ENCODE data around the gene CC2D1B.
A peak's percentile ranks its signal among the peaks of the same experiment; 100 is the strongest.
"Not testable (repeated sequence)": the region's sequence is repeated elsewhere in the genome, so short reads cannot be mapped to it uniquely, and the experiment has no call there.

CC2D1B gene, protein sequence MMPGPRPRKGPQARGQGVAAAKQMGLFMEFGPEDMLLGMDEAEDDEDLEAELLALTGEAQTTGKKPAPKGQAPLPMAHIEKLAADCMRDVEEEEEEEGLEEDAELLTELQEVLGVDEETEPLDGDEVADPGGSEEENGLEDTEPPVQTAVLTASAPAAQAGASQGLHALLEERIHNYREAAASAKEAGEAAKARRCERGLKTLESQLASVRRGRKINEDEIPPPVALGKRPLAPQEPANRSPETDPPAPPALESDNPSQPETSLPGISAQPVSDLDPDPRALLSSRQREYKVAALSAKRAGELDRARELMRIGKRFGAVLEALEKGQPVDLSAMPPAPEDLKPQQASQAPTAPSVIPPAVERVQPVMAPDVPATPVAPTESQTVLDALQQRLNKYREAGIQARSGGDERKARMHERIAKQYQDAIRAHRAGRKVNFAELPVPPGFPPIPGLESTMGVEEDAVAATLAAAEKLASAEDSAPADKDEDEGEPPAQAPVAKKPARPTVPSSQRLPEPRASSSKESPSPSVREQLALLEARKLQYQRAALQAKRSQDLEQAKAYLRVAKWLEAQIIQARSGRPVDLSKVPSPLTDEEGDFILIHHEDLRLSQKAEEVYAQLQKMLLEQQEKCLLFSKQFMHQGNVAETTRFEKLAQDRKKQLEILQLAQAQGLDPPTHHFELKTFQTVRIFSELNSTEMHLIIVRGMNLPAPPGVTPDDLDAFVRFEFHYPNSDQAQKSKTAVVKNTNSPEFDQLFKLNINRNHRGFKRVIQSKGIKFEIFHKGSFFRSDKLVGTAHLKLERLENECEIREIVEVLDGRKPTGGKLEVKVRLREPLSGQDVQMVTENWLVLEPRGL

DNA sequence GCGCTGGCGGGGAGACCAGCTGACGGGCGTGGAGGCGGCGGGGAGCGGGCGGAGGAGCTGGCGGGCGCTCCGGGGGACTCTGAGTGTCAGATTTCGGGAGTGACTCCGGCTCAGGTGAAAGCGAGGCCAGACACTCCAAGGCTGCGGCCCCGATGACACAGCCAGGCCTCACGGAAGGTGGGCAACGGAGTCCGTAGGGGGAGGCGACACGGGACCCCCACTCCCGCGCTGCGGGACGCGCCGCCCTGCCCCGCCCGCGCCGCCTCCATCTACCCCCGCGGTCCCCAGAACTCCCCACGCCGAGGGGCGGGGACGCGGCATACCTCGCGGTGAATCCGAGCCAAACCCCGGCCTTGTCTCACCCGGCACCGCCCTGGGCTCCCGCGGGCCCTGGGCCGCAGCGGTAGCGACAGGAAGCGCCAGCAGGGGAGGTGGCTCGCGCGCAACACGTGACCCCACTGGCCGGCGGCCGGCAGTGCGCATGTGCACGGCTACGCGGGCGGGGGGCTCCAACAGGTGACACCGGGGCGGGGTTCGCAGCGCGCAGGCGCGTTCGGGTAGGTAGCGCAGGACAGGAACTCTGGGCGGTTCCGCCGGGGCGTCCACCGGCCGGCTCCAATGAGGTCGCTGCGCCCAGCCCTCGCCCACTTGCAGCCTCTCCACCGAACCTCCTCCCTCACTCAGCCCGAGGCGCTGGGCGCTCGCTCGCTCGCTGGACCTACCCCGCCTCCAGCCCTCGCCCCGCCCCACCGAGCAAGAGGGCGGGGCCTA is at the start of gene CC2D1B:
Gene CC2D1B (minus strand): TSS at position 460 of the 771 bp plus-strand sequence. CDS start 1,585 bp downstream, outside the sequence.
- peak; percentile 98 for DNase-seq (ENCODE audit: low read depth)

DNA sequence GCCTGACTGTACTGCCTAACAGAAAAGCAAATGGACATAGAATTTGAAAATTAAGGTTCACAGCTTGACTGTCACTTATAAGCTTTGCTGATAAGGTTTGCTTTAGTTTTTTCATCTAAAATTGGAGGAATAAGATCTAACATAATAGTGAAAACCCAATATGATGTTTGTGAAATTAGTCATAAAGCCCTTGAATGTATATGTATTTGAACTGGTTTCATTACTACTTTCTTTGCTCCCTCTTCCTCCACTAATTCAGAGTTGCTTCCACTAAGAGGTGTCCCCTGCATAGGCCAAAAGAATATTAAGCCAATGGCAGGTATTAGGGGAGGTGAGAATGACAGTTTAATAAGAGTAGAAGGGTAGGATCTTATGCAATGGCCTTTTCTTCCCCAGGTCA is 48.9 kb upstream of the CC2D1B start:
- no peak for DNase-seq (ENCODE audit: low read depth)

DNA sequence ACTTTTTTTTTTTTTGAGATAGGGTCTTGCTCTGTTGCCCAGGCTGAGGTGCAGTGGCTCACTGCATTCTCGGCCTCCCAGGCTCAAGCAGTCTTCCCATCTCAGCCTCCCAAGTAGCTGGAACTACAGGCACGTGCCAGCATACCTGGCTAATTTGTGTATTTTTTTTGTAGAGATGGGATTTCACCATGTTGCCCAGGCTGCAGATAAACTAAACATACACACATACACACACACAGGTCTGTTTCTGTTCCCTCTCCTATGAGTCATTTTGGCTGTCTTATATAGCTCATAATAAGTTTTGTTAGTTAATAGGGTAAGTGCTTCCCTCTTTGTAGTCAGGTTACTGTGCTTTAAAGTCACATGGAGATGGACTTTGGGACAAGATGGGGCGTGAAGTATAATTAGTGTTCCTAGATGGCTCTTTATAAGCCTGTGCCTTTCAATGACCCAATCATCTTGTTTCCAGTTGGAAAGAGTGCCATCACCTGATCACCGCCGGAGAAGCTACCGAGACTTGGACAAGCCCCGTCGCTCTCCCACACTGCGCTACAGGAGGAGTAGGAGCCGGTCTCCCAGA is 47.5 kb upstream of the CC2D1B start:
- DNase-seq (ENCODE audit: low read depth) = no peak

GRCh38 chr1:52404975-52405338 is 39.0 kb upstream of the CC2D1B start:
- DNase-seq (ENCODE audit: low read depth) = no peak

- peak; percentile 95 for DNase-seq (ENCODE audit: low read depth)
Measured at GRCh38 chr1:52404116-52404974, 38.3 kb upstream of the CC2D1B start, which contains the start of the genes ORC1 and PRPF38A. Gene ORC1, minus strand, starts transcription at chr1:52404423. Its CDS starts 2,200 bp downstream, at chr1:52402223. Gene PRPF38A, plus strand, starts transcription at chr1:52404602. Its CDS starts 148 bp downstream, at chr1:52404750.

GRCh38 chr1:52403566-52404115 is 37.6 kb upstream of the CC2D1B start:
- peak; percentile 42 for DNase-seq (ENCODE audit: low read depth)

DNA sequence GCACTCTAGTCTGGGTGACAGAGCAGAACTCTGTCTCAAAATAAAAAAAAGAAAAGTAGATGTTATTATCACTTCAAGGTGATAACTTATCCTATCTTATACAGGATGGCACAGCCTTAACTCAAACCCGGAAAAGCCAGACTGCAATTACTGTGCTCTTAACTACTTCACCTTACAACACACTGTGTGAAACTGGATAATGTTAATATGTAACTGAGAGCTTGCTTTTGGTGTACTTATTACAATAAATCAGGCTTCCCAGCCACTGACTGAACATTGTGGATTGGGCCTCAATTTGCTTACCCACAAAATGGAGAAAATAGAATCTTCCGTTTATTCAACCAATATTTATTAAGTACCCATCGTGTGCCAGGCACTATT is 36.8 kb upstream of the CC2D1B start:
- no peak for DNase-seq (ENCODE audit: low read depth)

GRCh38 chr1:52400131-52400530 is 34.1 kb upstream of the CC2D1B start:
- no peak for DNase-seq (ENCODE audit: low read depth)

DNA sequence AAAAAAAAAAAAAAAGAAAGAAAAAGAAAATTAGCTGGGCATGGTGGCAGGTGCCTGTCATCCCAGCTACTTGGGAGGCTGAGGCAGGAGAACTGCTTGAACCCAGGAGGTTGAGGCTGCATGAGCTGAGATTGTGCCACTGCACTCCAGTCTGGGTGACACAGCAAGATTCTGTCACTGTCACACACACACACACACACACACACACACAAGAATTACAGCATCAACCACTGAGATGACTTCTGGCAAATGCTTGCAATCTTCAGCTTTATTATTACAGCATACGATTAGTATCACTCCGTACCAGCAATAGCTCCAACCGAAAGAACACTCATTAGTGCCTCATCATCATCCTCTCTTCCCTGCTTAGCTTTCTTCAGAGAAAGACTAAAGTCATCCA is 33.6 kb upstream of the CC2D1B start:
- DNase-seq (ENCODE audit: low read depth) = no peak

DNA sequence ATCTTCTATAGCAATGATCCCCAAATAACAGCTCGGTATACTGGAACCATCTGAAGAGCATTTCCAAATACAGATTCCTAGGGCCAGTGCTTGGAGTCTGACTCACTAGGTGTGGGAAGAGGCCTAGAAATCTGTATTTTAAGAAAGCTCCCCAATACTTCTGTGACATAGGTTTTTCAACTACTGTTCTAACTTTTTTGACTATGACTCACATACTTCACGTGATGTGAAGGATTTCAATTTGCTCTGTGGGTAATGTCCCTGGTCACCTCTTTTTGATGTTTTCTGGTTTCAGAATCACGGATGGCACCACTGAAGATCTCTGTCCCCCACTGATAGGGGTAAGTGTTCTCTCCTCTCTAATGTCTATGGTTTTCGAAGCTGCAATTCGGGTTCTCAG is 27.2 kb upstream of the CC2D1B start:
- no peak for DNase-seq (ENCODE audit: low read depth)

- no peak for DNase-seq (ENCODE audit: low read depth)
Measured at GRCh38 chr1:52386458-52386857, 20.5 kb upstream of the CC2D1B start.

- no peak for DNase-seq (ENCODE audit: low read depth)
Measured at GRCh38 chr1:52385376-52385775, 19.4 kb upstream of the CC2D1B start.

- not testable (repeated sequence) for DNase-seq (ENCODE audit: low read depth)
Measured at GRCh38 chr1:52369851-52370250, 3.8 kb upstream of the CC2D1B start.

- DNase-seq (ENCODE audit: low read depth) = peak; percentile 45
Measured at GRCh38 chr1:52368383-52369172, 2.6 kb upstream of the CC2D1B start.

GRCh38 chr1:52367272-52367671 is 1.3 kb upstream of the CC2D1B start:
- no peak for DNase-seq (ENCODE audit: low read depth)

DNA sequence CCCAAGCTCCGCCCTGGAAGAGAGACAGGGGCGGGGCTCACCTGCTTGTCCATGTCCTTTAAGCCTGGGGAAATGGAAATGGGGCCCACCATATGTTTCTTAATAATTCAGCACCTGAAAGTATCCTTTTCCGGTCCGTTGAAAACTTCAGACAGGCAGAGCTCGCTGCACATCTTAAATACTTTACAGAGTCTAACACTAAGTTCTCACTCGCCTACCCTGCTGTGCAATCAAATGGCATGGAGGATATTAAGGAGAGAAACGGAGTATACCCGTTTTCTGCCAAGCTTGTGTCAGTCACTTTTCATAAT is 467 bp upstream of the CC2D1B start:
- no peak for DNase-seq (ENCODE audit: low read depth)

- no peak for DNase-seq (ENCODE audit: low read depth)
Measured at GRCh38 chr1:52365071-52365745, 797 bp downstream of the CC2D1B start.

- no peak for DNase-seq (ENCODE audit: low read depth)
Measured at GRCh38 chr1:52364235-52364839, 1.7 kb downstream of the CC2D1B start.

- DNase-seq (ENCODE audit: low read depth) = no peak
Measured at GRCh38 chr1:52360595-52360968, 5.4 kb downstream of the CC2D1B start.

All from T-helper 22 cell (primary cell).